Stimulated activated CD4-positive, alpha-beta T cell treated with anti-CD3 and anti-CD28 coated beads, Interleukin-2, amount 100 ng/mL, for 24 hours (primary cell): ENCODE results near the gene CCDC78.
"Not testable (repeated sequence)": the region's sequence is repeated elsewhere in the genome, so short reads cannot be mapped to it uniquely, and the experiment has no call there.

Source experiments
- DNase-seq, 2 donors: peaks; one replicate each; pipeline ENCODE4 v3.0.0-alpha.2; 2020

The CCDC78 gene

DNA sequence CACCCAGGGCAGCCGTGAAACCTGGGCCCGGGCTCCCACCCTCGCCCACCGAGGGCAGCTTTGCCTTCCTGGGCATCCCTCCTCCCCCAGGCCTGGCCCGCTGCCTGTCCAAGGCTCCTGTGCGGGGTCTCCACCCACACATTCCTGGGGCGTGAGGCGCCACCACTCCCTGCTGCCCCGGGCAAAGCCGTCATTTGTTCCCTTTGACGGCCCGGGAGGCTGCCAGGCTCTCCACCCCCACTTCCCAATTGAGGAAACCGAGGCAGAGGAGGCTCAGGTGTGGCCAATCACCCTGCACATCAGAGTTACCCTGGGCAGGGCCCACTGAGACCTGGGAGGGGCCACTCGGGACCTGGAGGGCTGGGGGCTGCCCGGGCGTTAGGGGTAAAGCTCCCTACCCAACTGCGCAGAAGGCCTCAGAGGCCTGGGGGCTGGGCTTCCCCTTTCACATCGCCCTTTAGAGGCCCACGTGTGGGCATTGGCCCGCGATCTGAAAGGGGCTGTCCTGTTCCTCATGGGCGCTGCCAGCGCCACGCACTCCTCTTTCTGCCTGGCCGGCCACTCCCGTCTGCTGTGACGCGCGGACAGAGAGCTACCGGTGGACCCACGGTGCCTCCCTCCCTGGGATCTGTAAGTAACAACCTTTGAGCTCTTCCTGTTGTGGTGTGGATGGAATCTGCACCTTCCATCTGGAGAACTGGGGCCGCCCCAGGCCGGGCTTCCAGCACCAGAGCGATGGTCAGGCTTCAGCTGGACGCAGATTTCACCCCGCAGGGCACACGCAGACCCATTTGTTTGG, 34.5 kb upstream of the CCDC78 start, which contains the start of gene MSLN:
TSS of gene MSLN (plus strand) at position 190 of the 799 bp plus-strand sequence. CDS start 1,947 bp downstream, outside the sequence.
- DNase-seq, result no peak

DNA sequence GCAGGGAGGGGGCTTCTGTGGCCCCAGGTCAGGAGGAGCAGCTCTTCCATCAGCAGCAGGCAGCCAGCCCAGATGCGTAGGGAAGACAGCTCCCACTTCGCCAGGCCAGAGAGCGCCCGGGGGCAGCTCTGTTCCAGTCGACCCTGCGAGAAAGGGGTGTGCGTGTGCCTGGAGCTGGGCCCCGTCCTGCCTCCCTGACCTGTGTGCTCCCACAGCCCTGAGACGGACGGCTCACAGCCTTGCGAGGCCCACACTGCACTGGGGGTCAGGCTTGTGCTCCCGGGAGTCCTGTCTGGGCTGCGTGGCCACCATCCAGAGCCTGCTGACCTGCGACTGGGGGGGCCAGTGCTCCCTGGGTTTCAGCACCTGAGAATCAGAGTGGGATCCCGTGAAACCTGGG, 33.8 kb upstream of the CCDC78 start:
- DNase-seq, result no peak

DNA sequence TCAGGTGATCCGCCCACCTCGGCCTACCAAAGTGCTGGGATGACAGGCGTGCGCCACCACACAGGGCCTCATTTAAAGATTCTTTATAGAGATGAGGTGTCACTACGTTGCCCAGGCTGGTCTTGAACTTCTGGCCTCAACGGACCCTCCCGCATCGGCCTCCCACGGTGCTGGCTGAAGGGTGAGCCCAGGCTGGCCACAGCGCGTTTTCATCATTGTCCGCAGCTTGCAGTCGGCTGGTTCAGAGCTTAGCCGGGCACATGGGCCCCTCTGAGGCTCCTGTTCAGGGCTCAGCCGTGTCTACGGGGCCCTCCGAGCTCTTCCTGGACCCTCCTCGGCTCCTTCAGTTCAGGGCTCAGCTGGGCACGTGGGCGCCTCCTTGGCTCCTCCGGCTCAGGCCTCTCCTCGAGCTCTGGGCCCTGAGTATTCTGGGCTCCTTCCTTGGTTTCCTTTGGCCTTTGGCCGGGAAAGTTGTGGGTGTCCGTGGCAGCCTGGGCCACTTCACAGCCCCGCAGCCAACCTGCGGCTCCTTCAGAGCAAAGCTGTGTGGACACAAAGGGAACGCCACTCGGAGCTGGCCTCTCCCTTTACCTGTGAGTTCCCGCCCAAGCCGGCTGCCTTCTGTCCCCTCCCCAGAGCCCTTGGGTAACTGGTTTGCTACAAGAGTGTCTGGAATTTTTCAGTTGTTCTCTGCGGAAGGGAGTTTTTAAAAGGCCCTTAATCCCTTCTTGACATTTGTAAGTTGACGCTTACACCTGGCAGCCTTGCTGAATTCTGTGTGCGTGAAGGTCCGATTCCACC, 33.1 kb upstream of the CCDC78 start:
- no peak for DNase-seq

DNA sequence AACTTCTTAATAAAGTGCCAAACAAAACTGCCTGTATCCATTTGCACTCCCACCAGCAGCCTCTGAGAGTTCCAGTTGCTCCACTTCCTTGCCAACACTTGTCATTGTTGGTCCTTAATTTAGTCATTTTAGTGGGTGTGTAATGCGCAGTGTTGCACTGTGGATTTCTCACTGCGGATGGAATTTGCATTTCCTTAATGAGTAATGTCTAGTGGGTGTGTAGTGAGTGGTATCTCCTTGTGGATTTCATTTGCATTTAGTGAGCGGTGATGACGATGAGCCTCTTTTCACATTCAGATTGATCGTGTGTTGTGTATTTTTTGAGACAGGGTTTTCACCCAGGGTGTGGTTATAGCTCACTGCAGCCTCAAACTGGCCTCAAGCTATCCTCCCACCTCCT, 30.2 kb upstream of the CCDC78 start:
- DNase-seq, result no peak

DNA sequence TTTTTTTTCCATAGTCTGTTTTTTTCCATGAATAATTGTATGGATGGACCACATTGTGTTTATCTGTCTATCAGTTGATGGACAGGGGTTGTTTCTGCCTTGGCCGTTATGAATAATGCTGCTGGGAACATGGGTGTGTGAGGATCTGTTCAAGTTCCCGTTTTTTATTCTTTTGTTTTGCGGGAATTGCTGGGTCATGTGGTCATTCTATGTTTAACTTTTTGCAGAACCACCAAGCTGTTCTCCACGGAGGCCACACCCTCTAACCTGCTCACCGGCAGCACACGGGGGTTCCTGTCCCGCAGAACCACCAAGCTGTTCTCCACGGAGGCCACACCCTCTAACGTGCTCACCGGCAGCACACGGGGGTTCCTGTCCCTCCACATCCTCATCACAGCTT, 28.4 kb upstream of the CCDC78 start:
- DNase-seq, result no peak

DNA sequence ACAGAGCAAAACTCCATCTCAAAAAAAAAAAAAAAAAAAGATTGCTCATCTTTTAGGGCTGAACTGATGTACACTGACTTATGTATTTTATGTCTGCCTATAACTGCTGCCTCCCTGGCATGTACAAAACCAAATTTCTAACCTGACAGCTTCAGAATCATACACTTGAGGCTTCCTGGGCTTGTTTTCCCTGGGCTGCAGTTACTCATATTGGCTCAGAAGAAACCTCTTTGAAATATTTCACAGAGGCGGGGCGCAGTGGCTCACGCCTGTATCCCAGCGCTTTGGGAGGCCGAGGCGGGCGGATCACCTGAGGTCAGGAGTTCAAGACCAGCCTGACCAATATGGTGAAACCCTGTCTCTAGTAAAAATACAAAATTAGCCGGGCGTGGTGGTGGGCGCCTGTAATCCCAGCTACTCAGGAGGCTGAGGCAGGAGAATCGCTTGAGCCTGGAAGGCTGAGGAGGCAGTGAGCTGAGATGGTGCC, 27.9 kb upstream of the CCDC78 start:
- not testable (repeated sequence) for DNase-seq

DNA sequence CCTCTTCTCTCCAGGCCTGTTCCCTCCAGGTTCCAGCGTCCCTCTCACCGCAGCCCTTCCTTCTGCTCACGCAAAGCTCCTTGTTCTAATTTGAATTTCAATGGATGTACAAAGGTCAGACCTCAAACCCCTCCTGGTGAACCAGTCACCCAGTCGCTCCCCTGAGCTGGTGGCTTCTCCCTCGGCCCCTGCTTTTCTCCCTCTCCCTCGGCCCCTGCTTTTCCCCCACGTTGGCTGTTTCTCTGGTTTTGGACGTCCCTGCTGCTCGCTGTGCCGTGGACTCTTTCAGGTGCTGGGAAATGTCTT, 25.7 kb upstream of the CCDC78 start:
- DNase-seq, result no peak

DNA sequence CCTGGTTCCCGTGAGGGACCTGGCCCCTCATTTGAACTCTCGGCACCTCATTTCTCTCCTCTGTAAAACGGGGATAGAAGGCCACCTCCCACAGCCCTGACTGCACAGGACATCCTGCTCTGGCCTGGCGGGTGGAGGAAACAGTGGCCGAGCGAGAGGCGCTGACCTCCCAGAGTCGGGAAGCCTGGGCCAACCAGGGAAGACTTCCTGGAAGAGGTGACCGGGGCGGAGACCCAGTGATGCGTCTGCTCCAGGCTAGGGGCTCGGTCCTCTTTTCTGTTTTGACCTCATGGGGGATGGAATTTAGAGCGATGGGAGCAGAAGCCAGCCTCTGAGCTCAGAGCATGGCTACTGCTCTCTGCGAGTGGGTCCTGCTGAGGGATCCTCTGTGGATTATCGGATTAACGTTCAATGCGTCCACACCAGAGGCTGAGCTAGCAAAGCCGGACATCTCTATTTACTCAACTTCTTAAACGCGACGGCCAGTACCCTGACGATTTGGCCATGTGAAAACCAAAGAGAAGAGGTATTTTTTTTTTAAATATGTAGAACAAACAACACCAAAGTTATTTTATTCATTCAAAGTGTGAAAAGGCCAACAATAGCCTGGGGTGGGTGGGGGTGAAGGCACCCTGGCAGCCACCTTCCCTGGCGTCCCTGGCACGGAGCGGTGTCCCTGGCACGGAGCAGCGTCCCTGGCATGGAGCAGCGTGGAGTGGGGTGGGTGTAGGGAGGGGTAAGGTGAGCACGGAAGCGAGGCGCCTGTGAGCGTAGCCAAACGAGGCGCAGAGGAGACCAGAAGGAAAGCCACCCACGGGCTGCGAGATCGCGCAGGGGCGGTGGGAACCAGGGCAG, 25.1 kb upstream of the CCDC78 start:
- DNase-seq, result no peak

DNA sequence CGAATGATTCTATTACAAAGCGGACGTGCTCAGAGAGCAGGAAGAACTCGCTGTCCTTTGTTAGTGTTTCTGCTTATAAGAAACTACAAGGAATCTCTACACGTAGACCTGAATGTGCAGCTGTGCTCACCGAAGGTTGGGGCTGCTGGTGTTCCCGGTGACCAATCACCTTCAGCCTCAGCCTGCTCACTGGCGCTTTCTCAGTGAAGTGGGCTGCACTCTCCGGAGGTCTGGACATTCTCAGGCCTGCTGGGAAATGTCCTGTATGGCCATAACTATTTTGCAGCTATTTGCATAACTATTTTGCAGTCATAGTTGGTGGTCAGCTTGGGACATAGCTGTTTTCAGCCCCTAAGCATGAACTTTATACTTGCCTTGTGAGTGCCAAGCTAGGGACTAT, 24.2 kb upstream of the CCDC78 start:
- no peak for DNase-seq

DNA sequence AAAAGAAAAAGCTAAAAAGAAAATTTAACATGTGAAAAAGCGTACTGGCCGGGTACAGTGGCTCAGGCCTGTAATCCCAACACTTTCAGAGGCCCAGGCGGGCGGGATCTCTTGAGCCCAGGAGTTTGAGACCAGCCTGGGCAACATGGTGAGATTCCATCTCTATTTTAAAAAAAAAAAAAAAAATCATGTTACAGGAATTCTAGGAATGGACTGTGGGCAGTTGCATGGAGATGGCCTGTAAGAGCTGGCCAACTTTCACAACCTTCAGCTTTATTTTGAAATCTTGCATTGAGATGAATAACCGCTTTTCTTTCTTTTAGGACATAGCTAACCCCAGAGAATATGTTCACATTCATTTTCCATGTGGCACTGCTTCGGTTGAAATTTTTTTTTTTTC, 22.8 kb upstream of the CCDC78 start:
- no peak for DNase-seq

DNA sequence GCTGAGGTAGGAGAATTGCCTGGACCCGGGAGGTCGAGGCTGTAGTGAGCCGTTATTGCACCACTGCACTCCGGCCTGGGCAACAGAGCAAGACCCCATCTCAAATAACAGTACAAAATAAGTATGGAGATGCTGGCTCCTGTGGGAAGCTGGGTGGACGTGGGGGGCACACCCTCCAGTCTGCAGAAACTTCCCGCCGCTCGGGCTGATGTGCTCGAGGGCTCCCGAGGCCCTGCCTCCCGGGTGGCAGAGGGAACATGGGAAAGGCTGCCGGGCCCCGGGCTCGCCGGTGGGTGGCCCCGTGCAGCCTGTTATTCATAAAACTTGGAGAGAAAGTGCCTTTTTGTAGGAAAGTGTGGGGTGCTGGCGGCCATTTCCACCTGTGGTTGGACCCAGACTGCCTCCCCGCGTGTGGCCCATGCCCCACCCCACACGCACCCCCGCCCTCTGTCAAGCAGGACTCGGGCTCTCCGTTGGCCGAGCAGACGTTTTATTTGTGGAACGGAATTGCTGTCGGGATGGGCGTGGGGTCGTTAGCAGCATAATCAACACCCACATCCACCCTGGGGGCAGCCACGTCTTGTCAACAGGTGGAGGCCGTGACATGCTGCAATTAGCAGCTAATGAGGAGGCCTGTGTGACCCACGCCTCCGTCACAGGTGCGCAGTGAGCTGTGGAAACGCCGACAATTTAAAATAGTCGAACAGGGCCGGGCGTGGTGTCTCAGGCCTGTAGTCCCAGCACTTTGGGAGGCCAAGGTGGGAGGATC, 21.9 kb upstream of the CCDC78 start:
- DNase-seq, result no peak

DNA sequence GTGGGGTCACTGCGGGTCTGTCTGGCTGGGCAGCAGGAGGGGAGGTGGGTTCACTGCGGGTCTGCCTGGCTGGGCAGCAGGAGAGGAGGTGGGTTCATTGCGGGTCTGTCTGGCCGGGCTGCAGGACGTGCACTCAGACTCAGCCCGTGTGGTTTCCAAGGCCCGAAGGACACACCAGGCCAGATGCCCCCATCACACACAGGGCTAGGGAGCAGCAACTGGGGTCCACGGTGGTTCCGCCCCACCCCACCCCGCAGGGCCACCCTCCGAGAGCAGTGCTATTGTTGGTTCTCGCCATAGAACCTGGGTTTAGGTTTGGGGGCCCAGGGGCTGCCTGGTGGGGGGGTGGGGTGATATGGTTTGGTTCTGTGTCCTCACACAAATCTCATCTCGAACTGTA, 20.4 kb upstream of the CCDC78 start:
- no peak for DNase-seq

DNA sequence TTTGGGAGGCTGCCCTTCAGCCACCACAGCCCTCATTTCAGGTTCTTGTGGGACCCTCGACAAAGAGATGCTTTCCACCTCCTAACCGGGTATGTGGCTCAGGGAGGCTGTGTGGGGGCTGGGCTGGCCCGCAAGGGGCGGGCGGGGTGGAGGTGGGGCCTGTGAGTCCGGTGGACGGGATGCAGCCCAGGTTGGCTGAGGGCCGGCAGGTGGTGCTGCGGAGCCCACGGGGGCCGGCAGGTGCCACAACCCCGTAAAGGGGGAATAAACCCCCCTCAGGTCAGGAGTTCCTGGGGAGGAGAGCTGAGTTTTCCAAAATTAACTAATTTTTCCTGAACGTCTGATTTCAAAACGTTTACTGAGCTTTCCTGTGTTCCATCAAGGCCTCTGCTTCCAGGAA, 19.5 kb upstream of the CCDC78 start:
- peak in 1 of 2 donors; percentile 47 for DNase-seq

DNA sequence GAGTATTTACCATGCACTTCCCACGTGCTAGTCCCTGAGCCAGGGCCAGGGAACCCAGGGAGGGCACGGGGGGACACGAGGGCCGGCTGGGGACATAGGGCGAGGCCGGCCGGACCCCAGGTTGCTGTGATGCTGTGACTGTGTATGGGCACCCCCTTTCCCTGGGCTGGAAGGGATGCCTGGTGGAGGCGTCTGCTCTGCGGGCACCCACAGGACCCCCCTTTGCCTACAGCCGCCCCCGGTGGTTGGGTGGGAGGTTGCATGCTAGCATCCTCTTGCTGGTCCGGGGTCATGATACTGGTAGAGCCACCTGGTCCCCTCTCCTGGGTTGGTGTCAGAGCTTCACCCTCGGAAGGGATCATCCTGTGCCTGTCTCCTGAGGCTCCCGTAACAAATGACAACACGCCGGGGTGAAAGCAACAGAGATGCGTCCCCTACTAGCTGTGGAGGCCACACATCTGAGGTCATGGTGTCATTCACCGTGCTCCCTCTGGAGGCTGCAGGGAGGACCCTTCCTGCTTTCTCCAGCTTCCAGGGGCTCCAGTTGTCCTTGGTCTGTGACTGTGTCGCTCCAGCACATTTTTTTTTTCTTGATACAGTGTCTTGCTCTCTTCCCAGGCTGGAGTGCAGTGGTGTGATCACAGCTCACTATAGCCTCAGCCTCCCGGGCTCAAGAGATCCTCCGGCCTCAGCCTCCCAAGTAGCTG, 17.7 kb upstream of the CCDC78 start:
- no peak for DNase-seq

DNA sequence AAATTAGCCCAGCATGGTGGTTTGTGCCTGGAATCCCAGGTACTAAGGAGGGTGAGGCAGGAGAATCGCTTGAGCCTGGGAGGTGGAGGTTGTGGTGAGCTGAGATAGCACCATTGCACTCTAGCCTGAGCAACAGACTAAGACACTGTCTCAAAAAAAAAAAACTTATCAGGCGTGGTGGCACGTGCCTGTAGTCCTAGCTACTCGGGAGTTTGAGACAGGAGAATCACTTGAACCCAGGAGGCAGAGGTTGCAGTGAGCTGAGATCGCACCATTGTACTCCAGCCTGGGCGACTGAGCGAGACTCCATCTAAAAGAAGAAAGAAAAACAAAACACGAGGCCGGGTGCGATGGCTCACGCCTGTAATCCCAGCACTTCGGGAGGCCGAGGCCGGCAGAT, 16.7 kb upstream of the CCDC78 start:
- DNase-seq, result not testable (repeated sequence)

DNA sequence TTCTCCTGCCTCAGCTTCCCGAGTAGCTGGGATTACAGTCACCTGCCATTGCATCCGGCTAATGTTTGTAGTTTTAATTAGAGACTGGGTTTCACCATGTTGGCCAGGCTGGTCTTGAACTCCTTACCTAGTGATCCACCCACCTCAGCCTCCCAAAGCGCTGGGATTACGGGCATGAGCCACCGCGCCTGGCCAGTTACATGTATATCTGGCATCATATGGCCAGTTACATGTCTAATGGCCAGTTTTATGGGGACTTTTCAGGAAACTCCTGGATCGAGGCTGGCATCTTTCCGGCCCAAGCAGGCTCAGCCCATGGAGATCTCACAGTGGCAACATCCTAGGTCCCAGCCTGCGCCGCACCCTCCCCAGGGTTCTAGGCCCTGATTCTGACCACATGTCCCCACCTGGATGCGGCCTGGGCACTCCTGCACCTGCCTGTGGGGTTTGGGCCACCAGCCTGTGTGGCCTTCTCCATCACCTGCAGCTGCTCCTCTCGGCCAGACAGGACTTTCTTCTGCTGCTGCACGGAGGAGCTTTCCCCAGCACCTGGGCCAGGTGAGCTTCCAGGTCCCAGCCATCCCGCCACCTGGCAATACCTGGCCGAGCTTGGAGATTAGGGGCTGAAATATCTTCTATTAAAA, 15.9 kb upstream of the CCDC78 start:
- no peak for DNase-seq

DNA sequence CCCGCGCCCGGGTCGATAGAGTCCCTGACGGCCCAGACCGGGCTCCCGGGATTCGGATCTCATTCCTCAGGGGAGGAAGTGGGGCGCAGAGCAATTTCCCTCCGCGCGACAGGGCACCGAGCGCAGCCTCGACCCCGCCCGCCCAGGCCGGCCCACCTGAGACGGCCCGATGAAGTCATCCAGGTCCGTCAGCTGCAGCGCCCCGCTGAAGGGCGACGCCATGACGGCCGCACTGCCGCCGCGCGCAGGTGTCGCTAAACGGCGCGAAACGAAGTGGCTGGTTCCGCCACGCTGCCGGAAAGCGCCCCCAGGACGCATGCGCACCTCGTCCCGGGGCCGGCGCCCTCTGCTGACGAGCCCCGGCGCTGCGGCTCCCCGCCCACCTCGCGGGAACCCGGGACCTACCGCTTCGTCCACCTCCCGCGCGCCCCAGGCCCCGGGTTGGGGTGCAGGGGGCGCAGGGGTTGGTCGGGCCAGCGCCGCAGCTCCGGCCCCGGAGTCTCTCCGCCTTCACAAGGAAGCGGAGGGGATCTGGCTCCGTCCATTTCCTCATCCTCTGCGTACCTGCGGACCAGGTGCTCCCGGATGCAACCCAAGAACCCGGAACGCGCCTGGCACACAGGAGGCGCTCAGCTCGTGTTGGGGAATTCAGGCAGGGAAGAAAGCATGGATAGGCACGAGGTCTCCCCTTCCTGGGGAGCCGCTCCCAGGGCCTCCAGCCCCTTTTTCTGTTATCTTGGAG, 14.7 kb upstream of the CCDC78 start, which contains the start of gene CIAO3:
TSS of gene CIAO3 (minus strand) at position 234 of the 742 bp plus-strand sequence. CDS start at position 222, 12 bp downstream.
- peak; percentile 92 to 94 for DNase-seq

DNA sequence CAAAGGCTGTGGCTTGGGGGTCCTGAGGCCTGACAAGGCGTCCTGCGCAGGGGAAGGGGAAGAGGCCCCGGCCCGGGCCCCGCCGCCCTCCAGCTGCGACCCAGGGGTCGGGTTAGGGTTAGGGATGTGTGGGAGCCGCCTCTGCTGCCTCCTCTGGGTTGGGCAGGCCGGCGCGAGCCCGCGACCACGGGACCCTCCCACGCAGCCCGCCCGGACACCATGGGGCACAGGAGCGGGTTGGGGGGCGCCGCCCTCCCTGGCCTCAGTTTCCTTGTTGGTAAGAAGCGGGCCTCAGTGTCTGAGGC, 14.2 kb upstream of the CCDC78 start:
- no peak for DNase-seq

DNA sequence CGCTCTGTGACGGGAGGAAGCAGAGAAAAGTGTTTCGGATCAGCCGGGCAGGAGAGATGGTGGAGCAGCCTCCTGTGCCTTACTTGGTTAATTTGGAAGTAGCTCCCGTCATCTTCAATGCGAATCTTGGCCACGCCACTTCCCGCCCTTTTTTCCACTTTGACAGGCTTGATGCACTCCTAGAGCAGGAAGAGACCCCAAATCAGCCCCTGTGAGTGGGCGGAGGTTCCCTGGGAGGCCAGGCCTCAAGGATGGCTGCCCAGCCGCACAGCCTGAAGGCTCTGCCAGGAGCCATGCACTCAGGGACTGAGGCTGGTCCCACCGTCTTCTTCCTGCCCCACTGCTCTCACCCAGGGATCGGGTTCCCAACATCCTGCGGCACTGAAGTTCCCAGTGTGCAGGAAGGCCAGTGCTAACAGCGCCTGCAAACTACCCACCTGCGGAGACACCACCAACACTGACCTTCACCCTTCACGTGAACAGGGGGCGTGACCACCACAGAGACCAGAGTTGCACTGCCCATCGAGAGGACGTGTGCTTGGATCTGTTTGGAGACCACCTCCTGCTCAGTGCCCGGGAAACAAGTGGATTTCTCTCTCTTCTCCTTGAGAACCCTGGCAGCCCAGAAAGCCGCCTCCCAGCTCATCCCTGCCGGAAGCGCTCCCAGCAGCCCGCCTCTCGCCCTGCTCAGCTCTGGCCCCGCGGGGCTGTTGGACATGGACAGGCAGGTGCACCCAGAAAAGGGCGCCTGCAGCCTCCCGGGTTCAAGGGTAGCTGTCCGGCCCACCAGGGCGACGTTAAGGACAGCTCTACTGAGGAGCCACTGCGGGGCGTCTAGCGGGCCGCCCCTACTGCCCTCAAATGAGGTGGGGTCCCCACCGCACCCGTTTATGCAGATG, 13.6 kb upstream of the CCDC78 start:
- no peak for DNase-seq
